Daoy (cell line): ENCODE results near the gene SVEP1. TPM values are rescaled to one million over a fixed set of nuclear protein-coding genes. Genes with fewer than 3 reads are reported as not detected.
"Not testable (repeated sequence)": the region's sequence is repeated elsewhere in the genome, so short reads cannot be mapped to it uniquely, and the experiment has no call there.

Experiments used
- DNase-seq: peaks from one replicate; pipeline ENCODE4 v3.0.0-alpha.2; 2015; ENCODE audit warnings: low read depth
- total RNA-seq: library from RNA; depleted of rRNA; stranded (reverse); fragments of >200 nt; shearing (Covaris generic); gene quantifications from 2 replicates; pipeline ENCODE4 v1.2.3, GENCODE V29; 2014

SVEP1 gene
- total RNA-seq, 1 experiment from 2014 or later, result 0.86 TPM

GRCh38 chr9:110446171-110446570 is 133.4 kb downstream of the SVEP1 start:
- DNase-seq, result peak; percentile 7

GRCh38 chr9:110444911-110445310 is 134.6 kb downstream of the SVEP1 start:
- peak; percentile 43 for DNase-seq

- no peak for DNase-seq
Measured at GRCh38 chr9:110443866-110444220, 135.7 kb downstream of the SVEP1 start.

- DNase-seq, result peak; percentile 59
Measured at GRCh38 chr9:110443146-110443865, 136.2 kb downstream of the SVEP1 start.

- no peak for DNase-seq
Measured at GRCh38 chr9:110440796-110441195, 138.7 kb downstream of the SVEP1 start.

GRCh38 chr9:110440172-110440571 is 139.4 kb downstream of the SVEP1 start:
- peak; percentile 62 for DNase-seq

- DNase-seq, result no peak
Measured at GRCh38 chr9:110432253-110432652, 147.3 kb downstream of the SVEP1 start.

GRCh38 chr9:110429453-110429852 is 150.1 kb downstream of the SVEP1 start:
- DNase-seq, result no peak

GRCh38 chr9:110427497-110428104 is 151.9 kb downstream of the SVEP1 start:
- DNase-seq, result peak; percentile 68

GRCh38 chr9:110426052-110426709 is 153.4 kb downstream of the SVEP1 start:
- no peak for DNase-seq

GRCh38 chr9:110414471-110414870 is 165.1 kb downstream of the SVEP1 start:
- no peak for DNase-seq

GRCh38 chr9:110410961-110411360 is 168.6 kb downstream of the SVEP1 start:
- DNase-seq, result no peak

GRCh38 chr9:110408598-110408997 is 170.9 kb downstream of the SVEP1 start:
- no peak for DNase-seq

GRCh38 chr9:110405858-110406443 is 173.6 kb downstream of the SVEP1 start:
- DNase-seq, result no peak

GRCh38 chr9:110404473-110404872 is 175.1 kb downstream of the SVEP1 start:
- DNase-seq, result no peak

GRCh38 chr9:110399983-110400382 is 179.6 kb downstream of the SVEP1 start:
- DNase-seq, result peak; percentile 11

GRCh38 chr9:110398992-110399391 is 180.5 kb downstream of the SVEP1 start:
- not testable (repeated sequence) for DNase-seq

GRCh38 chr9:110391826-110392485 is 187.6 kb downstream of the SVEP1 start:
- DNase-seq, result no peak

- DNase-seq, result no peak
Measured at GRCh38 chr9:110389148-110389750, 190.3 kb downstream of the SVEP1 start.

GRCh38 chr9:110383491-110383890 is 196.1 kb downstream of the SVEP1 start:
- DNase-seq, result no peak

- no peak for DNase-seq
Measured at GRCh38 chr9:110382731-110383130, 196.8 kb downstream of the SVEP1 start.
